Left renal pelvis (tissue), 4 donors: ENCODE data around the gene TAF3. TPM values are rescaled to one million over a fixed set of nuclear protein-coding genes. Genes with fewer than 3 reads are reported as not detected.
A peak's percentile ranks its signal among the peaks of the same experiment; 100 is the strongest.

Source experiments
- DNase-seq, 4 donors: peaks; one replicate each; pipeline ENCODE4 v3.0.0-alpha.2; 2013; ENCODE audit warnings: low read depth in 4 of 4, low spot score in 3 of 4
- polyA plus RNA-seq, 4 donors: library from polyadenylated mRNA; unstranded; fragments of 120-200 nt; gene quantifications; one replicate each; pipeline ENCODE4 v1.2.1, GENCODE V29; 2013; ENCODE audit not compliant: insufficient read length in 4 of 4

Gene TAF3
- polyA plus RNA-seq, 4 donors = 7.2 to 12.5 (median 11.2) TPM

DNA sequence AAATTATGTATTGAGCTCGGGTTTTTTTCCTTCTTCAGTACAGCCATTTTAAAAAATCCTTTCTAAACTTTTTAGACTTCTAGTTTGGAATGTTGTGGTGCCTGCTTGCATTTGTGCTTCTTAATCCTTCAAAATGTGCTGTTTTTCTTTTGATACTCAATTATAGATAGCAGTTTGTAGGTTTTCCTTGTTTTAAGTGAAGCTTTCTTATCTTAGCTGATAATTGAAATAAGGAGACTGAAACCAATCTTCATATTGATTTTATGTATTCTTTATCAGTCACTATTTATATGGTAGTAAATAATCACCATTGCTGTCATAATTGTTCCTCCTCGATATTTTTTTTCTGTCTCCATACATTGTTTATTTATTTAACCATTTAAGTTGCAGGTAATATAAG is 56.6 kb downstream of the TAF3 start:
- no peak for DNase-seq

DNA sequence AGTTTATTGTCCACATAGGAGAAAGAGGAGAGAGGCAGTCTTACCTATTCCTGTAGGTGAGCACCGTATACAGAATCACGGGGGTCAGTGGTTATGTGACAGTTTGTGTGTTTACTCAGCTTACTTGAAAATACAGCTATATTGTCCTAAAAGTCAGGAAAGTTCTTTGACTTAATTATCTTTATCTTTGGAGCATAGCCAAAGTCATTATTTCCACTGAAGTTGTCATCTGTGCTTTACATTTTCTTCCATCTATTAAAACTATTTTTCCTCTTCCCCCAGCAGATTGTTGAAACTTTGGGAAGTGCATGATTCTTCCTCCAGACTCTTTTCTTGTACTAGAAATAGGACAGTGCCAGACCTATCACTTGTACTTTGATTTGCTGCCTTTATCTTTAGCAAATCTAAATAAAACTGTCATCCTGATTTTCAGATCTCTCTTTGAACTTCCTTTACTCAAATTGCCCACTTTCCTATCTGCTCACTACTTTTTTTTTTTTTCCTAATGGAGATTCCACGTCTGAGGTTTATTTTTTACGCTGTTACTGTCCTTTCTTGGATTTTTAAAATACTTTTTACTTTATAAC is 58.3 kb downstream of the TAF3 start:
- DNase-seq = no peak

DNA sequence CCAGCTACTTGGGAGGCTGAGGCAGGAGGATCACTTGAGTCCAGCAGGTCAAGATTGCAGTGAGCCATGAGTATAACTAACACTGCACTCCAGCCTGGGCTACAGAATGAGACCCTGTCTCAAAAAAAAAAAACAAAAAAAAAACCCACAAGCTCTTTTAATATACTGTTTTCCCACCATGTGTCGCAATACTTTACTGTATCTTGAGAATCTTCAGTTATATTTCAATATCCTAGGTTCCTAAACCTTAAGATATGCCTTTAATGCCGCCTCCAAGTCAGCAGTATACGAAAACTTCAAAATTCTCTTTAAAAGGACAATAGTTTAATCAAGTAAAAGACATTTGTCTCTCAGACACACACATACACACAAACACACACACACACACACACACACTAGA is 62.8 kb downstream of the TAF3 start:
- no peak for DNase-seq

DNA sequence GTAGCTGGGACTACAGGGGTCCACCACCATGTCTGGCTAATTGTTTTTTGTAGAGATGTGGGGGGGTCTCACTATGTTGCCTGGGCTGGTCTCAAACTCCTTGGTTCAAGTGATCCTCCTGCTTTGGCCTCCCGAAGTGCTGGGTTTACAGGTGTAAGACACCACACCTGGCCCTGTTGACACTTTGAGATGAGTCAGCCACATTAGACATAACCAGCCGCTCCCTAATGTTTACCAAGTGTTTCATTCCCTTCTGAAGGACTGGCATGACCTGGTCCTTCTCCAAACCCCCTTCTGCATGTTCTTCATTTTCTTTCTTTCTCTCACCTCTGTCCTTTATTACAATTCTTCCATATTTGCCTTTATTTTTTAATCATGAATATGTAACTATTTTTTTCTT is 67.8 kb downstream of the TAF3 start:
- DNase-seq = no peak

DNA sequence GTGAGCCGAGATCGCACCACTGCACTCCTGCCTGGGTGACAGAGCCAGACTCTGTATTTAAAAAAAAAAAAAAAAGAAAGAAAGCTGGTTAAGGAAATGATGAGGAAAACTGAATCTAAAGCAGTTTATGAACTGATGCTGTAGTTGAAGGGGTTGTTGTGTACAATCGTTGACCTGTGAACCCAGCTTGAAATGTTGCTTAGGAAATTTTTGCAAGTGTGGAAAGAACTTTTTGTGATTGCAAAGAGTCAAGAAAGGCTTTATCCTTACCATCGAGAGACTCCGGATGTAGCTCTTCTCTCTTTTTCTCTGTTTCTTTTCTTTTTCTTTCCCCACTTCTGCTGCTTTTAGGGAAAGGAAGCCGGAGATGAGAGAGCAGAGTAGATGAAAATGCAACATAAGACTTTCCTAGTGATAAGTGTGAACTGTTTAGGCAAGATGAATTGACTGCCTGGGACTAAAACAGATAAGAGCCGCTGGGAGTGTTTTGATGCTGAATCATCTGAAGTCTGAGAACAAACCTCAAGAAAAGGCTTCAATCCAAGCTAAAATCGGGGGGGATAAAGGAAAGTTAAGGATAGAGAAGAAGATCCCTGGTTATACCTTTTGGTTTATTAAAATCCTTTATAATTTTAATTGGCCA is 69.0 kb downstream of the TAF3 start:
- no peak for DNase-seq

DNA sequence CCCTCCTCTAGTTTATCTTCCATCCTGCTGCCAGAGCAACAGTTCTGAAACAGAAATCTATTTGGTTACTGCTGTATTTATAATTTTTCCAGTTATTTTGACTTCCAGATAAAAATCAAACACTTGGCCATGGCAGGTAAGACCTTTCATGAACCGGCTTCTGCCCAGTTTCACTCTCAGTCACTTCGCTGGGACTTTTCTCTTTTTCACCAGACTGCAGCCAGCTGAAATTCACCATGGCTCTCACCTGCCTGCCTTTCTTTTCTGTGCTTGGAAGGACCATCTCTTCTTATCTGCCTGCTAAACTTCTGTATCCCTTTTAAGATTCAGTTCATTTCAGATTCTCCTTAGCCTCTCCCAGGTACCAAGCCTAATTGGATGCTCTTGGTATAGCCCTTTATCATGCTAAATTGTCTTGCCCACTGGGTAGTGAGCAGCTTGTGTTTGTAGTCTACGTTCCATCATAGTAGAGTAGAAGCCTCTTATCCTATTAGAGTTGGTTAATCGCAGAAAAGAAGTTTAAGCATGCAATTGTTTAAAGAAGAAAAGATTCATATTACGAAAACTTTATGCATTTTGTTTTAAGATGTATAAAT is 71.7 kb downstream of the TAF3 start:
- no peak for DNase-seq

DNA sequence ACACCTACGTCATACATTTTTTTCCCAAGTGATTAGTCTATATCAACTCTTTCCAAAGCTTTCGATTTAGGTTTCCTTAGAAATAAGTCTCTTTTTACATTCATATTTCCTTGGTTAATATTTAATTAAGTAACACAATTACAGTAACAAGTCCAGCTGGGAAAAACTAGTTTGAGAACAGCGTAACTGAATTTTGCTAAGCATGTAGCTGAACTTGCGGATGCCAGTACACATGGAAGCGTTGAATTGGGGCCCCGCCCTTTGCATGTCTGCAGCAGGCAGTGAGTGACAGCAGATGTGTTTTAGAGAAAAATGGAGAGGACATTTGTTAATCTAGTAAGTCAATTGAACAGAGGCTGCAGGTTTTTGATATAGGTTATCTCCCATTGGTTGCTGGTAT is 72.5 kb downstream of the TAF3 start:
- DNase-seq = no peak

DNA sequence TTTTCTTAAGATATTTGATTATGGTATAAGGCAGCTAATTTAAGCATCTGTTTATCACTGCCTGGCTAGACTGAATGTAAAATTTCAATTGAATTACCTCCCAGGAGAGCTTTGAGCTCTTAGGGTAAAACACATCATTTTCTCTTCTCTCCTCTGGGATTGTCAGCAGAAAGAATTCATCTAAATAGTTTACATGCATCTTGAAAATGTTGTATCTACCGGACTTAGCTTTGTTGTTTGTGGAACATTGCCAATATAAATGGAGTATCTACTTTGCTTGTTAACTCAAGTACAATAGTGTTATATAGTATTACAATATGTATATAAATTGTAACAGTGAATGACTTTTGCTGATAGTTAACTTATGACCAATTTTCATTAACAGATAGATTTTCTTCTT is 73.3 kb downstream of the TAF3 start:
- DNase-seq = no peak

DNA sequence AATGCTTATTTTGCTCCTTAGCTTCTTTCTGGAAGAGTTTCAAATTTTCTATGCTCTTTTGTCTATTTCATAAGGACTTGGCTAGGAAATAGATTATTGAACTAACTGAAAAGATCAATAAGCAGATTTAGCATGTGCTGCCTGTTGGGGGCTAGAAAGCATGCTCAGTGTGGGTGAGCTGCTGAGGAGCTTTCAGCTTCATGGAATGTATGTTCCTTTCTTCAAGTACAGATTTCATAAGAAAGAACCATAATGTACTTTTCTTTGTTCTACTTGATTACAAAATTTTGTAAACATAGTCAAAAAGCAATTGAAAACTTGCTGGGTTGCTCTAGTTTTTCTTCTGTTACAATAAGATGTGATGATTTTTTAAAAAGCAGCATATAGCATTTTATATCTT is 73.8 kb downstream of the TAF3 start:
- no peak for DNase-seq

DNA sequence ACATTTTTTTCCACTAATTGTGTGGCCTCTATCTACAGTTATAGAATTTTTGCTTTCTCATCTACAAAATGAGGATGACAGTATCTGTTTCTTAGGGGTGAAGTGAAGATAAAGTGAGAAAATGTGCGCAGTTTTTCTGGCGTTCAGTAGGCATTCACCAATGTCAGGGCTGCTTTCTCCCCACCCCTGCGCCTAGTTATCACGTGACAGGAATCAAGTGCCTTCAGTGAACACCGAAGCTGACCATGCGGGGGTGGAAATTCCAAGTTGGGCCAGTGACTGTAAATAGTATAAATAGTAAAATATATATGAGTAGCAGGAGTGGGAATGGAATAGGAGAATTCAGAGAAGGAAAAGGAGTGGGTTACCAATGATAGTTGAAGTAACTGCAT is 77.4 kb downstream of the TAF3 start:
- DNase-seq = no peak

DNA sequence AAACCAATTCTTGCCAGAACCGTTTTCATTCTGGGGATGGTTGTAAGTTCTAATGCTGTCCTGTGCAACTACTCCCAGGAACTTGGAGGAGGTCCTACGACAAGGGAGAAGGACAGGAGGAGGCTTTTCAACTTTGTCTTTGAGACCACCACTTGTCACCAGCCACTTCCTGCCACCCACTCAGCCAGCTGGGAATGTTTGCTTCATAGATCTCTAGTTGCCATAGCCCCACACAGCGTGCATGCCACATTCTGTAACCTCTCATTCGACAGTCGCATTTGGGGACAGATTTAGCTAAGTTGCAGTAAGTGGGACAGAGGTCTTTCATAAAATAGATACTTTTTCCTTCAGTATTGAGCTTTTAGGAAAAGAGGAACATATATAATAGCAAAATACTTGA is 78.0 kb downstream of the TAF3 start:
- DNase-seq = no peak

DNA sequence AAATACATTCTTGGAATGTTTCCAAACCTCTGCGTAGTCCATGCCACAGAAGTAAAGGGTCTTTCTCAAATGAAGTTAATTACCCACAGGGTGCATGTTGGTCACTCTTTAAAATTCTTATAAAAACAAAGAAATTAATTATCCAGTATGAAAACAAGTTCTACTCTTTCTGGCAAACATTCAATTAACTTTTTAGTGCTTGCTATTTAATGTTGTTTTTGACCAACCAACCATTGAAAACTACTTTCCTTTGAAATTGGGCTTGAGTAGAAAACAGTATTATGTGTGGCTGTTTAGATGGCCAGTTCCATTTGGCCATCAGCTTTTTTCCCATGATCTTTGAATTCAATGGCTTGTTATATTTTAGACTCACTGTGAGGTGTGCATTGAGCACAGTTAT is 83.0 kb downstream of the TAF3 start:
- DNase-seq = peak in 2 of 4 donors; percentile 29 to 39

DNA sequence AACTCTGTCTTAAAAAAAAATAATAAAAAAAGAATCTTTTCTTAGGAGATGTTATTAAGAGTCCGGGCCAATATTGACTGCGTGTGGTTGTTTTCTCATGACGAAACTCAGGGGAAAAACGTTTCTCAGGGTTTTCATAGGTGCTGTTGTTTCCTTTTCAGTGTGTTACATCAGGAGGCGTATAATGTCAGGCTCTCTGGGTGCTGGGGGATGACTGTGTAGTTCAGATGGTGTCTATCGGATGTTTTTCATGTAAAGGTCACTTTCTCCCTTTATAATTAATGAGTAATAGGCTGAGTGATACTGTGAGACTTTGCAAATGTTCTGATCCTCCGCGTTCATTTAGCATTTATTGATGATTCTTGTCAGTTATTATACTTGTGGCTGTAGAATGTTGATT is 84.1 kb downstream of the TAF3 start:
- DNase-seq = no peak

DNA sequence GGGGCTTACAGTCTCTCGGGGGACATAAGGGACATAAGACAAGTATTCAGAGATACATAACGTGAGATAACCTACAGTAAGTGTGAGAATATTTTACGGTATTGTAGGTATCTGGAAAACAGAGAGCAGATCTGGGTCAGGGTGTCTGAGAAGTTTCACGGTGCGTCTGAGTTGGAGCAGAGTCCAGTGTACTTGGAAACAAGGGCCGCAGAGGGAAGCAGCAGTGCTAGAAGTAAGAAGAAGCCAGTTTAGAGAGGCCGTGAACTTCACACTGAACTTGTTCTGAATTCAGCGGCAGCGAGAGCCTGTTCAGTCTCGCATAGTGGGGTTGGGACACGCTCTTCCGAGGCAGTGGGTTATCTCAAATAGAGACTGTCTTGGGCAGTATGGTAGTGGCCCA is 85.5 kb downstream of the TAF3 start:
- no peak for DNase-seq

DNA sequence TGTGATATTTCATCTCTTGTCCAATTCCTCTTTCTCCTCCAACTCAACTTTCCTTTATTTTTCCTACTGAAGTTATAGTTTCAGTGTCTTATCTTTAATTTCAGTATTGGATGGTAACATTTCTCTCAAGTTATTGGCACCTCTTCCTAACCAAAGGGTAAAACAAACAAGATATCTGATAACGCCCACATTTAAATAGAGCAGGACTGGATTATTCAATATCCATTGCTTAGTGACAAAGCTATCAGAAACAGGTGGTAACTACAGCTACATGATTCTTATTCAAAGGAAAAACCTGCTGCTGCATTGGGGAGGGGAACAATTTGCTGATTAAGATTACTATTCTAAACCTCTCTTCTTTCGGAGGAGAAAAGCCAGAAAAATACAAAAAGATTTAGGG is 87.8 kb downstream of the TAF3 start:
- no peak for DNase-seq

DNA sequence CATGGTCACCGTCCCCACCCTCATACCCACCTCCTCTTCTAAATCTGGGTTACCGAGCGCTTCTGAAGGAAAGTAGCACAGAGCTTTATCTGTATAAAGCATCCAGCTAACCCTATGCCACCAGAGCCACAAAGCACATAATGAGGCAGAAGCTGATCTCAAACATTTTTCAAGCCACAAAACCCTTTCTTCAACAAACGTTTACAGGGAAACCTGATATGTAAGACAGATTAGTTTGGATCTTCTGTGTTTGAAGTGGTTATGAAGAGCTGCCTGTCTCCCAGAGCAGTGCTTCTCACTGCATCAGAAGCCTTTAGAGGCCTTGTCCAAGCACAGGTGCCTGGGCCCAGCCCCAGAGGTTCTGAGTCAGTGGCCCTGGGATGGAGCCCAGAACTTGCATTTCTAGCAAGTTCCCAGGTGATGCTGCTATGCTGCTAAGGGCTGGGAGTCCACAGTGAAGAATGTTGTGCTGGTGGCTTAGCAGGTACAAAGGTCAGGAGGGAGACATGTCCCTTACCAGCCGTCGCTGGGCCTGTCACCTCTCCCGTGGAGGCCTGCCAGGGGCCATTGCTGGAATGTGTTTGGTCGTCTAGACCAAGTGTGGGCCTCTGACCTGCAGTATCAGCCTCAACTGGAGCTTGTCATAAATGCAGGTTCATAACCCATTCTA is 90.4 kb downstream of the TAF3 start:
- no peak for DNase-seq

DNA sequence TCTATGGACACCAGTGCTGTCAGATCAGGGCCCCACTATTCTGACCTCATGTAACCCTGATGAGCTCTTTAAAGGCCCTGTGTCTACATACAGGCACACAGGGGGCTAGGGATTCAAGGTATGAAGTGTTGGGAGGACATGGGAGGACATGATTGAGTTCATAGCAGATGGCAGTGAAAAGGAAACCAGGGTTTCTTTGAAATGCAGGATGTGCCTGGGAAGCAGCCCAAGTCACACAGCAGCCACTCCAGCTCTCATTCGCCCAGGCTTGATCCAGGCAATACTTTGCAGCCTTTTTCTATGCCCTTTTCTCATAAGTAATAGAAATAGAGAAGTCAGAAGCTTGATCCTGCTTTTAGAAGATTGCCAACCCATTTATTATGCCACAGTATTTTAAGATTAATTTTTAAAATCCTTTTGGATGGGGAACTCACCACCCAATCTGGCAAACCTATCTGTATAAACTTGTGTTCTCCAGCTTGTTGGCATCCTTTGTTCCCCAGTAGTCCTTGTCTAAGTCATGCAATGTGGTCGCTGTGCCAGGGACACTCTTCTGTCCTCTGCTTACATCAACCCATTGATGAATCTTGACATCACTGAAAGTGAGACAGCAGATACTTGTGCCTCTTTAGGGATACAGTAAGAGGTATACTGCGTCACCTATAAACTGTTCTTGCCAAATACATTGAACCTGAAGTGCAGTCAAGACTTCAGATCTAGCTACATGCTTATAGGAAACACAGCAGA is 95.0 kb downstream of the TAF3 start:
- no peak for DNase-seq

DNA sequence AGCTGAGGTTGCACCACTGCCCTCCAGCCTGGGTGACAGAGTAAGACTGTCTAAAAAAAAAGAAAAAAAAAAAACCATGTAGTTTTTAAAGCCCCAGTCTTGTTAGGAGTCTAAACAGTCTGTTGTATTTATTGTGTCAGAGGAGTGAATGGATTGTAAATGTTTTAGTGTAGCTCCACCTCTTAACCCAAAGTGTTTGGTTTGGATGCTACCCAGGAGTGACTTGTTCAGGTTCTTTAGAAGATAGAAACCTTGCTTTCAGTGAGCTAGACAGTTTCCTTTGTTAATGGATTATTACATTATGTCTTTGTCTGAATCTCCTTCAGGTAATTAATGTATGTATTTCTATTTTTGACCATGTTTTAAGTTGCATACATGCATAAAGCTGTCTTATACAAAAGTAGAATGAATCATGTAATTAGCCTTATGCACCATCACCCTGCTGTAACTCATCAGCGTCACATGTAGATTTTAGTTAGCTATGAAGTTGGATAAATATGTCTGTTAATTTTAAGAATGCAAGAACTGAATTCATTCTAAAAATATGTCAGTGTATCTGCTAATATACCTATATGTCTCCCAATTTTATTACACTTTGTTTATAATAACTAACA is 97.7 kb downstream of the TAF3 start:
- DNase-seq = peak in 2 of 4 donors; percentile 28 to 32

DNA sequence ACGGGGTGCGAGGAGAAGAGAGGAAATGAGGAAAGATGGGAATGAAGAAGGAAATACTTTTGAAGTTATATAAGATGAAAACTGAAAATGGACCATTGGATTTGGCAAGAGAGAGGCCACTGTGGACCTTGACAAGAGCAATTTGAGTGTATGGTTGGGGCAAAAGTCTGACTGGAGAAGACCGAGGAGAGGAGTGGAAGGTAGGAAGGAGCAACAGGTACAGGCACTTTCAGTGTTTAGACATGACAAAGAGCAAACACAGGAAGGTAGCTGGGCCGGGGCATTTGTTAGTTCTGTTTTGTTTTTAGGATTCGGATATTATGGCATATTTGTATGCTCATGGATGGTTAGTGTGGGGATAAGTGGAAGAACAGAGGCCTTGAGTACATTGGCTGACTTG is 99.4 kb downstream of the TAF3 start:
- DNase-seq = no peak

DNA sequence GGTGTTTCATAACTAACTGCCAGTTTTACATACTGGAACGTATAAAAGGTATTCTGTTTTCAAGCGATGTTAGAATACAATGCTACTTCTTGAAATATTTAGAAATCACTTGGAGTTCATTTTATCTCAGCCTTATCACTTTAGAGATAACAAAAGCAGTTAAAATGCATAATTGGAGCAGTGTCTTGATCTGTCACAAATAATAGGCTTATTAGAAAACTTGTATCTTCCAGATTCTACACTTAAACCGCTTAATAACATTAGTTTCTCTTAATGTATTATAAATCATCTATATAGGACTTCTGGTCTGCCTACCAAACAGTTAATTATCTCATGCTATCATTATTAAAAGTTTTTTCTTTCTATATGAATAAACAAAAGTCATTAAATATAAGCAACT is 104.4 kb downstream of the TAF3 start:
- DNase-seq = no peak

DNA sequence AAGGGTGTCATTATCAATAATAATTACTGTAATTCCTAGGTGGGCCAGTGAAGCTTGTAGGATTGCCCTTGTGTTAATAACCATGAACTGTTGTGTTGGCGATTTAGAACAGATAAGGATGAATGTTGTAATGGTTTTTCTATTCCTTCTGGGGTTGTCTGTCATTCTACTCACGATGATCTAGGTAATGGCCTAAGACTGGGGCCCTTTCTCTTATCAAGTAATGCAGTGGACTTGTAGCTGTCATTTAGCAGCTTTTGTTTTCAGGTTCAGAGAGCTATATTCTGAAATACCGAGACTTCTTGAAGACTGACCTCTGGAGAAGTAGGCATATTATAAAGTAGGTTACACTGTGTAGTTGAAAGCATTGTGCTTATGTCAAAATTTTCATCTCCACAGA is 110.2 kb downstream of the TAF3 start:
- no peak for DNase-seq
